ENCODE results near the gene RNF186. TPM values are rescaled to one million over a fixed set of nuclear protein-coding genes. Genes with fewer than 3 reads are reported as not detected.
"Not testable (repeated sequence)": the region's sequence is repeated elsewhere in the genome, so short reads cannot be mapped to it uniquely, and the experiment has no call there.

RNF186 gene
- total RNA-seq, 1 donor from 2014 or later, result 1.3 TPM

- no peaks in the 10 kb centered on the region for H3K9me3 Mint-ChIP-seq
- no peak for TF ChIP-seq CTCF (conservative IDR thresholded peaks at IDR 0.05)
- no peak overlapping the region for H3K4me3 Mint-ChIP-seq
- H3K27me3 Mint-ChIP-seq, result peaks cover 7% of the 10 kb centered on the region
- H3K36me3 Mint-ChIP-seq, result no peaks in the 10 kb centered on the region
- H3K4me1 Mint-ChIP-seq (ENCODE audit: unreplicated experiment), result no peaks in the 10 kb centered on the region
- DNase-seq (ENCODE audit: extremely low spot score, unreplicated experiment), result no peak
- no peak overlapping the region for H3K27ac Mint-ChIP-seq
These were observed 45.3 kb upstream of the RNF186 start for GRCh38 chr1:19860418-19860817.

GRCh38 chr1:19859876-19860275 is 44.8 kb upstream of the RNF186 start:
- no peak for DNase-seq (ENCODE audit: extremely low spot score, unreplicated experiment)

GRCh38 chr1:19858893-19859292 is 43.8 kb upstream of the RNF186 start:
- DNase-seq (ENCODE audit: extremely low spot score, unreplicated experiment), result no peak
- H3K27ac Mint-ChIP-seq, result no peak overlapping the region
- no peak for TF ChIP-seq CTCF (conservative IDR thresholded peaks at IDR 0.05)
- H3K27me3 Mint-ChIP-seq, result peaks cover 7% of the 10 kb centered on the region
- no peaks in the 10 kb centered on the region for H3K36me3 Mint-ChIP-seq
- H3K4me3 Mint-ChIP-seq, result no peak overlapping the region
- H3K9me3 Mint-ChIP-seq, result no peaks in the 10 kb centered on the region
- H3K4me1 Mint-ChIP-seq (ENCODE audit: unreplicated experiment), result no peaks in the 10 kb centered on the region

More at GRCh38 chr1:19859876-19860275, 44.8 kb upstream of the RNF186 start:
- Mint-ChIP-seq H3K4me3 (no peak overlapping the region), H3K4me1 (ENCODE audit: unreplicated experiment) (no peaks in the 10 kb centered on the region), H3K36me3 (no peaks in the 10 kb centered on the region), H3K27ac (no peak overlapping the region), H3K9me3 (no peaks in the 10 kb centered on the region), H3K27me3 (peaks cover 7% of the 10 kb centered on the region)
- no peak for TF ChIP-seq CTCF (conservative IDR thresholded peaks at IDR 0.05)

GRCh38 chr1:19854866-19855265 is 39.8 kb upstream of the RNF186 start:
- H3K4me3 Mint-ChIP-seq, result no peak overlapping the region
- no peak for DNase-seq (ENCODE audit: extremely low spot score, unreplicated experiment)
- no peak overlapping the region for H3K27ac Mint-ChIP-seq
- TF ChIP-seq CTCF (conservative IDR thresholded peaks at IDR 0.05), result no peak
- no peaks in the 10 kb centered on the region for H3K9me3 Mint-ChIP-seq
- no peaks in the 10 kb centered on the region for H3K36me3 Mint-ChIP-seq
- peaks cover 4% of the 10 kb centered on the region for H3K4me1 Mint-ChIP-seq (ENCODE audit: unreplicated experiment)
- peaks cover 3% of the 10 kb centered on the region for H3K27me3 Mint-ChIP-seq

GRCh38 chr1:19852036-19852435 is 37.0 kb upstream of the RNF186 start:
- Mint-ChIP-seq H3K9me3 (no peaks in the 10 kb centered on the region), H3K27me3 (no peaks in the 10 kb centered on the region), H3K27ac (no peak overlapping the region), H3K36me3 (no peaks in the 10 kb centered on the region), H3K4me1 (ENCODE audit: unreplicated experiment) (peaks cover 4% of the 10 kb centered on the region), H3K4me3 (no peak overlapping the region)
- TF ChIP-seq CTCF (conservative IDR thresholded peaks at IDR 0.05), result no peak
- DNase-seq (ENCODE audit: extremely low spot score, unreplicated experiment), result no peak

GRCh38 chr1:19850214-19850613 is 35.1 kb upstream of the RNF186 start:
- no peaks in the 10 kb centered on the region for H3K36me3 Mint-ChIP-seq

GRCh38 chr1:19849307-19849706 is 34.2 kb upstream of the RNF186 start:
- not testable (repeated sequence) for H3K9me3 Mint-ChIP-seq; H3K36me3 Mint-ChIP-seq; DNase-seq (ENCODE audit: extremely low spot score, unreplicated experiment); H3K4me3 Mint-ChIP-seq; H3K27ac Mint-ChIP-seq; H3K27me3 Mint-ChIP-seq
- peaks cover 13% of the 10 kb centered on the region for H3K4me1 Mint-ChIP-seq (ENCODE audit: unreplicated experiment)

More at GRCh38 chr1:19850214-19850613, 35.1 kb upstream of the RNF186 start:
- no peak for DNase-seq (ENCODE audit: extremely low spot score, unreplicated experiment)
- Mint-ChIP-seq H3K27me3 (peaks cover 2% of the 10 kb centered on the region), H3K4me3 (no peak overlapping the region), H3K27ac (no peak overlapping the region), H3K9me3 (no peaks in the 10 kb centered on the region), H3K4me1 (ENCODE audit: unreplicated experiment) (peaks cover 6% of the 10 kb centered on the region)
- TF ChIP-seq CTCF (conservative IDR thresholded peaks at IDR 0.05), result no peak

GRCh38 chr1:19847334-19847733 is 32.3 kb upstream of the RNF186 start:
- H3K4me3 Mint-ChIP-seq; H3K27ac Mint-ChIP-seq; DNase-seq (ENCODE audit: extremely low spot score, unreplicated experiment); H3K36me3 Mint-ChIP-seq; H3K9me3 Mint-ChIP-seq; H3K27me3 Mint-ChIP-seq: not testable (repeated sequence)
- H3K4me1 Mint-ChIP-seq (ENCODE audit: unreplicated experiment), result peaks cover 13% of the 10 kb centered on the region
